ENCODE data around the gene RNF135. TPM values are rescaled to one million over a fixed set of nuclear protein-coding genes. Genes with fewer than 3 reads are reported as not detected.
"Not testable (repeated sequence)": the region's sequence is repeated elsewhere in the genome, so short reads cannot be mapped to it uniquely, and the experiment has no call there.

The RNF135 gene
- 10 to 100 TPM; 19.2 to 27.0 TPM for total RNA-seq
- long read RNA-seq, transcript RNF135-202 (5 exons, 2,892 nt): major isoform, 26 of 48 reads
- long read RNA-seq, transcript RNF135-201 (4 exons, 1,905 nt): minor isoform, 12 of 48 reads
- long read RNA-seq, partial matches to known transcripts: 1 of 48 reads
- long read RNA-seq, other reads (novel, unspliced or antisense): 5 of 48 reads

GRCh38 chr17:30970831-30971567 is at the start of gene RNF135:
RNF135 (plus strand) TSS chr17:30971039; CDS start chr17:30971074, 35 bp downstream.
- DNase-seq (peak; percentile 86 to 87), ATAC-seq (peak; percentile 90)
- intact Hi-C loops (cut with DNase I, micrococcal nuclease): no loop called here

- peak; percentile 97 for ATAC-seq
- peak; percentile 69 to 77 for DNase-seq
- intact Hi-C loops (cut with DNase I, micrococcal nuclease): no loop called here
These were observed 49.2 kb upstream of the RNF135 start, which contains the start of gene ADAP2 for GRCh38 chr17:30921544-30922196. ADAP2 (plus strand) TSS chr17:30921945; CDS start chr17:30922015, 70 bp downstream.

- intact Hi-C loops (cut with DNase I, micrococcal nuclease): no loop called here
- ATAC-seq (peak; percentile 58), DNase-seq (peak in 1 of 2 donors; percentile 34)
These were observed 48.4 kb upstream of the RNF135 start for GRCh38 chr17:30922235-30923030.

GRCh38 chr17:30924341-30924740 is 46.5 kb upstream of the RNF135 start:
- DNase-seq: no peak
- intact Hi-C loops (cut with DNase I, micrococcal nuclease): no loop called here
- no peak for ATAC-seq

GRCh38 chr17:30926516-30926915 is 44.3 kb upstream of the RNF135 start:
- no peak for DNase-seq
- no peak for ATAC-seq
- intact Hi-C loops (cut with DNase I, micrococcal nuclease): no loop called here

- ATAC-seq (no peak), DNase-seq (no peak)
- intact Hi-C loops (cut with DNase I, micrococcal nuclease): no loop called here
These were observed 43.1 kb upstream of the RNF135 start for GRCh38 chr17:30927756-30928155.

GRCh38 chr17:30928584-30928983 is 42.3 kb upstream of the RNF135 start:
- intact Hi-C loops (cut with DNase I, micrococcal nuclease): no loop called here
- ATAC-seq (no peak), DNase-seq (no peak)

- DNase-seq (no peak), ATAC-seq (no peak)
- intact Hi-C loops (cut with DNase I, micrococcal nuclease): no loop called here
These were observed 41.7 kb upstream of the RNF135 start for GRCh38 chr17:30929081-30929633.

- intact Hi-C loops (cut with DNase I, micrococcal nuclease); ATAC-seq; DNase-seq: not testable (repeated sequence)
These were observed 41.0 kb upstream of the RNF135 start for GRCh38 chr17:30929861-30930260.

- ATAC-seq: no peak
- DNase-seq: no peak
- intact Hi-C loops (cut with DNase I, micrococcal nuclease): no loop called here
These were observed 40.3 kb upstream of the RNF135 start for GRCh38 chr17:30930495-30930894.

- intact Hi-C loops (cut with DNase I, micrococcal nuclease); DNase-seq; ATAC-seq: not testable (repeated sequence)
These were observed 39.3 kb upstream of the RNF135 start for GRCh38 chr17:30931582-30931981.

- ATAC-seq (no peak), DNase-seq (no peak)
- intact Hi-C loops (cut with DNase I, micrococcal nuclease): no loop called here
These were observed 36.9 kb upstream of the RNF135 start for GRCh38 chr17:30933966-30934365.

- ATAC-seq: no peak
- intact Hi-C loops (cut with DNase I, micrococcal nuclease): no loop called here
- no peak for DNase-seq
These were observed 31.7 kb upstream of the RNF135 start for GRCh38 chr17:30939051-30939689.

GRCh38 chr17:30942308-30943079 is 28.3 kb upstream of the RNF135 start:
- DNase-seq (no peak), ATAC-seq (no peak)
- intact Hi-C loops (cut with DNase I, micrococcal nuclease): no loop called here

GRCh38 chr17:30947796-30948195 is 23.0 kb upstream of the RNF135 start:
- intact Hi-C loops (cut with DNase I, micrococcal nuclease): no loop called here
- DNase-seq (no peak), ATAC-seq (no peak)

- intact Hi-C loops (cut with DNase I, micrococcal nuclease): no loop called here
- ATAC-seq: no peak
- DNase-seq: no peak
These were observed 20.6 kb upstream of the RNF135 start for GRCh38 chr17:30950189-30950588.

GRCh38 chr17:30950669-30951399 is 20.0 kb upstream of the RNF135 start:
- ATAC-seq (peak; percentile 98), DNase-seq (peak; percentile 87 to 96)
- intact Hi-C loops (cut with DNase I, micrococcal nuclease): no loop called here
